ENCODE results near the gene UBE2K.
"Not testable (repeated sequence)": the region's sequence is repeated elsewhere in the genome, so short reads cannot be mapped to it uniquely, and the experiment has no call there.

UBE2K gene

DNA sequence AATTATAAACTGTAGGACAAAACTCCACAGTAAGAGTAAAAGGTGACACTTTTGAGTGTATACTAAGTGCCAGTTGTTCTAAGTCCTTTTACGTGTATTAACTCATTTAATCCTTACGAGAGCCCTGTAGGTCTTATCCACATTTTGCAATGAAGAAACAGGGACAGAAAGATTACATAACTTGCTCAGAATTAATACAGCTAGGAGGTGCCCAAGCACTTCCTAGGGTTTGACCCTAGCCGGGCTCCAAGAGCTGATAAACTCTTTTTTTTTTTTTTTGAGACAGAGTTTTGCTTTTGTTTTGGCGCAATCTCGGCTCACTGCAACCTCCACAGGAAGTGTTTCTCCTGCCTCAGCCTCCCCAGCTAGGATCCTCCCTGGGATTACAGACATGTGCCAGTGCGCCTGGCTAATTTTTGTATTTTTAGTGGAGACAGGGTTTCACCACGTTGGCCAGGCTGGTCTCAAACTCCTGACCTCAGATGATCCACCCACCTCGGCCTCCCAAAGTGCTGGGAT, 110.4 kb downstream of the UBE2K start:
- DNase-seq, result no peak

DNA sequence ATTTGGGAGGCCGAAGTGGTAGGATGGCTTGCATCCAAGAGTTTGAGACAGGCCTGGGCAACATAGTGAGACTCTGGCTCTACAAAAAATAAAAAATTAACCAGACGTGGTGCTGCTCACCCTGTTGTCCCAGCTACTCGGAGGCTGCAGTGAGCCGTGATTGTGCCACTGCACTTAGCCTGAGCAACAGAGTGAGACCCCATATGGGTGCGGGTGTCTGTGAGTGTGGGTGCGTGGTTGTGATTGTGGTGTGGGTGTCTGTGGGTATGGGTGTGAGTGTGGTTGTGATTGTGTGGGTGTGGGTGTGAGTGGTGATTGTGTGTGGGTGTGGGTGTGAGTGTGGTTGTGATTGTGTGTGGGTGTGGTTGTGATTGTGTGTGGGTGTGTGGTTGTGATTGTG, 114.6 kb downstream of the UBE2K start:
- DNase-seq, result no peak

DNA sequence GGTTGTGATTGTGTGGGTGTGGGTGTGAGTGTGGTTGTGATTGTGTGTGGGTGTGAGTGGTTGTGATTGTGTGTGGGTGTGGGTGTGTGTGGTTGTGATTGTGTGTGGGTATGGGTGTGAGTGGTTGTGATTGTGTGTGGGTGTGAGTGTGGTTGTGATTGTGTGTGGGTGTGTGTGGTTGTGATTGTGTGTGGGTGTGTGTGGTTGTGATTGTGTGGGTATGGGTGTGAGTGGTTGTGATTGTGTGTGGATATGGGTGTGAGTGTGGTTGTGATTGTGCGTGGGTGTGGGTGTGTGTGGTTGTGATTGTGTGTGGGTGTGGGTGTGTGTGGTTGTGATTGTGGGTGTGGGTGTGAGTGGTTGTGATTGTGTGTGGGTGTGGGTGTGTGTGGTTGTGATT, 115.1 kb downstream of the UBE2K start:
- not testable (repeated sequence) for DNase-seq

DNA sequence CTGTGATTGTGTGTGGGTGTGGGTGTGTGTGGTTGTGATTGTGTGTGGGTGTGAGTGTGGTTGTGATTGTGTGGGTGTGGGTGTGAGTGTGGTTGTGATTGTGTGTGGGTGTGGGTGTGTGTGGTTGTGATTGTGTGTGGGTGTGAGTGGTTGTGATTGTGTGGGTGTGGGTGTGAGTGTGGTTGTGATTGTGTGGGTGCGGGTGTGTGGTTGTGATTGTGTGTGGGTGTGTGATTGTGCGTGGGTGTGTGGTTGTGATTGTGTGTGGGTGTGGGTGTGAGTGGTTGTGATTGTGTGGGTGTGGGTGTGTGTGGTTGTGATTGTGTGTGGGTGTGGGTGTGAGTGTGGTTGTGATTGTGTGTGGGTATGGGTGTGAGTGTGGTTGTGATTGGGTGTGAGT, 115.8 kb downstream of the UBE2K start:
- not testable (repeated sequence) for DNase-seq

DNA sequence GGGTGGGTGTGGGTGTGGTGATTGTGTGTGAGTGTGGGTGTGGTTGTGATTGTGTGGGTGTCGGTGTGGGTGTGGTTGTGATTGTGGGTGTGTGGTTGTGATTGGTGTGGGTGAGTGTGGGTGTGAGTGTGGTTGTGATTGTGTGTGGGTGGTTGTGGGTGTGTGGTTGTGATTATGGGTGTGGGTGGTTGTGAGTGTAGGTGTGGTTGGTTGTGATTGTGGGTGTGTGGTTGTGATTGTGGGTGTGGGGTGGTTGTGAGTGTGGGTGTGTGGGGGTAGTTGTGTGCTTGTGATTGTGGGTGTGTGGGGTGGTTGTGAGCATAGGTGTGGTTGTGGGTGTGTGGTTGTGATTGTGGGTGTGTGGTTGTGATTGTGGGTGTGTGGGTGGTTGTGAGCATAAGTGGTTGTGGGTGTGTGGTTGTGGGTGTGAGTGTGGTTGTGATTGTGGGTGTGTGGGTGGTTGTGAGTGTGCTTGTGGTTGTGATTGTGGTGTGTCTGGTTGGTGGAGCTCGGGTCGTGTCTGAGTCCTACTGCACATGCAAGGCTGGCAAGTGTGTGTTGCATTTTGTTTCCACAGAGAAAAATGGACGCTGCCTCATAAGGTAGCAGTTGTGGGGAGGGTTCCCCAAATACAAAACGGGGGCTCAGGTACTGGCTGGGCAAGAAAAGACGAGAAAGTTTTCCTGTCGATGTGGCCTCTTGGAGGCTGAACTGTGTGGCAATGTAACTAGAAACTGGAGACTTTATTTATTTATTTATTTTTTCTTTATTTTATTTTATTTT, 116.7 kb downstream of the UBE2K start:
- no peak for DNase-seq

DNA sequence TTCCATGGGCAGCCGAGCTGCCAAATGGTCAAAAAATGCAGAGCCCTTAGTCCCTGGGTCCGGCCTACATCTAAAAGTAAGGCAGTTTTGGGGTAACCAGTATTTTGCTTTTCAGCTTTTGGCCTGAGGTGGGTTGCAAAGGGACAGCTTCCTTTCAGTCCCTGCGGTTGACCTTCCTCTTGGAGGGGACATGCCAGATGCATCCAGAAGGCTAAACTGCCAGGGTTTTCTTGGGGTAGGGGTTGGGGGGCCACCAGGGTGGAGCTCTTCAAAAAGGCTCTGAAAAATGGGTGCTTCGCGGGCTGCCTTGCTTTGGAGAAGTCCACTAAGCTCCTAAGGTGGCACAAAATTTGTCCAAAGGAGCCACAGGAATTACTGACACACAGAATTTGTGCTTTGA, 120.7 kb downstream of the UBE2K start:
- no peak for DNase-seq

DNA sequence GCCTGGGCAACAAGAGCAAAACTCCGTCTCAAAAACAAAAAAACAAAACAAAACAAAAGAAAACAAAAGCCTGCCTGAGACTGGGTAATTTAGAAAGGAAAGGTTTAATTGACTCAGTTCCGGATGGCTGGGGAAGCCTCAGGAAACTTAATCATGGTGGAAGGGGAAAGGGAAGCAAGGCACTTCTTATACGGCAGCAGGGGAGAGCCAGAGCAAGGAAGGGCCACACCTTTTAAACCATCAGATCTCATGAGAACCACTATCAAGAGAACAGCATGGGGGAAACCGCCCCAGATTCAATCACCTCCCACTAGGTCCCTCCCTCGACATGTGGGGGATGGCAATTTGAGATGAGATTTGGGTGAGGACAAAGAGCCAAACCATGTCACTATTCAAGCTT, 122.2 kb downstream of the UBE2K start:
- no peak for DNase-seq

DNA sequence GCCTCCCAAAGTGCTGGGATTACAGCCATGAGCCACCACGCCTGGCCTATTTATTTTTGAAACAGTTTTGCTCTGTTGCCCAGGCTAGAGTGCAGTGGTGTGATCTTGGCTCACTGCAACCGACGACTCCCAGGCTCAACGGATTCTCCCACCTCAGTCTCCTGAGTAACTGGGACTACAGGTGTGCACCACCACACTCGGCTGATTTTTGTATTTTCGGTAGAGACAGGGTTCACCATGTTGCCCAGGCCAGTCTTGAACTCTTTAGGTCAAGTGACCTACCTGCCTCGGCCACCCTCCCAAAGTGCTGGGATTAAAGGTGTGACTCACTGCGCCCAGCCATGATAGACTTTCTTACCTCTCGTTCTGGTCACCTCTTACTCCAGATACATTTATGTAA, 124.0 kb downstream of the UBE2K start:
- DNase-seq, result no peak

DNA sequence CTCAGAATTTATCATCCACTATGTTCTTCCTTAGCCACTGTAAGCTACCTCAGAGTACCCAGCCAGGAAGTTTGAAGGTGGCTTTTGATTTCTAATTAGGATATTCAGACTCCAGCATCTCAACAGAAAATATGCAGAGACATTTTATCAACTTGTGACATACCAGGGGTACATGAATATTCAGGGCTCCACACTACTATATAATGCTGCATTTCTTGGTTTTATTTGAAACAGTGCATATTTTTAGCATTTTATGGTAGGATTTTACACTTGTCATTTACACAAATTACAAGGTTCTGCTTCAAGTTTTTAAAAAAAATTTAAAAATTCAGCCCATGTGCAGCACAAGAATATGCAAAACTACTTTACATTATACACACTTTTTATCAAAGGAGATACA, 124.7 kb downstream of the UBE2K start:
- no peak for DNase-seq

DNA sequence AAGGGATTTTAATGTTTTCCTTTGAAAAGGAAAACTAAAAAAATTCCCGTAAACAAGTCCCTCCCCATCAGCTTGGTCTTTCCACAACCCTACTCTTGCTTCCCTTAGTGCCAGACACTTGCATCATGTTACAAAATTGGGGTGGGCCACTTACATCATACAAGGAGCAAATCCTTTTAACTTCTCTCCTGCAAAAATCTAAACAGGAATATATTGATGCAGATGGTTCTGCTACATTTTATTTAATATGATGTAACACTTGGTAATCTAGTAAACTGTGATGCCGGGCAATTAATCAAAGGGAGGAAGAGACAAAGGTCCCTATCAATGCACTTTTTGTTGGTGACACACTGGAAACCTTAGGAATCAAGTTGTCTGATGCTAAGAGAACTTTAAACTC, 125.3 kb downstream of the UBE2K start:
- DNase-seq, result peak; percentile 63

DNA sequence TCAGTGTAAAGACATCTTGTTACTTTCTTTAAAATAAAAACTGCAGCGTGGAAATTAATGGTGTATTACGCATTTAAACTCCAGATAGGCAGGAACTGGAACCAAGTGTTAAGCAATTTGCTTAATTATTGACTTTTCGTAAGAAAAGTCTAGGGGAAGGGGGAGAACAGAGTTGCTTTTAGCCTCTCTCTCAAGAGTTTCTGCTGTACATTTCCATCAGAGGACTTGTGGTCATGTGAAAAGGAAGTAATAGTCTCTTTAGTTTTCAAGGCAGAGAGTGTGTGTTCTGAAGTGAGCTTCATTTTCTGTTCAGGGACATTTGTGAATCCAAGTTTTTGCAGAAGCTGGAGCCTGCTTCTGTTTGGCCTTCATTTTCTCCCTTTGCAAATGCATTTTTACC, 127.2 kb downstream of the UBE2K start:
- DNase-seq, result no peak

DNA sequence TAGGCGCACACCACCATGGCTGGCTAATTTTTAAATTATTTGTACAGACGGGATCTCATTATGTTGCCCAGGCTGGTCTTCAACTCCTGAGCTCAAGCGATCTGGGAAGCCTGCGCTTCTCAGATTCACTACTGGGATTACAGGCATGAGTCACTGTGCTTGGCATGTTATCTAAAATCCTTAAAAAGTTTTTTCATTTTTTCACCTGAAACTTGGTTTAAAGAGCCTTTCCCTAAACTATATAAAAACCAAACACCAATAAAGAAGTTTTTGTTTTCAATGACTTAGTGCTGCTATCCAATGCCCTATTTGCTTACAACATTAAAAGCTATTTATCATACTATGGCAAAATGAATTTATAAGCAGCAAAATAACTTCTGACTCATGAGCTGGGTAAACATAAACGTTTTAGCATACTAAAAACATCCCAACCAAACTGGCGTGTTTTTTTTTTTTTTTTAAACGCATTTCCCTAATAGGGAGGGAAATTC, 127.8 kb downstream of the UBE2K start:
- DNase-seq, result no peak

Measured in fibroblast of skin of back (primary cell).